Psoas muscle (tissue), 8 donors: Measurements from ENCODE around the gene MRPL1. TPM values are rescaled to one million over a fixed set of nuclear protein-coding genes. Genes with fewer than 3 reads are reported as not detected.
A peak's percentile ranks its signal among the peaks of the same experiment; 100 is the strongest.

Experiments
- ATAC-seq, 4 donors: fragments of 200-7000 bp; cut with Tn5 transposase; one replicate each; pipeline ENCODE4 v1.9.1; 2020; ENCODE audit warnings: moderate library complexity in 3 of 4, mild to moderate bottlenecking in 2 of 4
- DNase-seq, 2 donors: peaks; one replicate each; pipeline ENCODE4 v3.0.0-alpha.2; 2020
- H3K27ac ChIP-seq: fragments of 200-600 bp; one replicate; pipeline ENCODE4 v1.8.0; 2022
- H3K27me3 ChIP-seq, 3 donors: fragments of 200-600 bp in 1 of 3; one replicate each; pipeline versions ENCODE4 v1.6.1 to v1.8.0; 2013 to 2022; ENCODE audit warnings: low read length in 2 of 3, mild to moderate bottlenecking in 2 of 3, moderate library complexity in 1 of 3; ENCODE audit not compliant: insufficient read depth in 3 of 3
- H3K36me3 ChIP-seq, 2 donors: fragments of 200-600 bp in 1 of 2; one replicate each; pipeline versions ENCODE4 v1.6.1 to v1.8.0; 2013 to 2022; ENCODE audit warnings: low read depth in 1 of 2, mild to moderate bottlenecking in 1 of 2, moderate library complexity in 1 of 2; ENCODE audit not compliant: insufficient read depth in 1 of 2
- H3K4me1 ChIP-seq: fragments of 200-600 bp; one replicate; pipeline ENCODE4 v1.8.0; 2022
- H3K4me3 ChIP-seq: fragments of 200-600 bp; one replicate; pipeline ENCODE4 v1.8.0; 2022; ENCODE audit warnings: mild to moderate bottlenecking
- H3K9me3 ChIP-seq: fragments of 200-600 bp; one replicate; pipeline ENCODE4 v1.8.0; 2022
- CTCF ChIP-seq: fragments of 200-600 bp; IDR thresholded peaks from one replicate; pipeline ENCODE4 v1.8.0; 2022; ENCODE audit warnings: antibody characterized with exemption
- WGBS, 3 donors: extraction: QIAGEN DNeasy Blood & Tissue Kit; methylation state at CpG; one replicate each; pipeline versions ENCODE4 v1.1.6 to v1.1.7; 2013; 5-methylcytosine and 5-hydroxymethylcytosine counted together
- intact Hi-C, 2 donors: fragments of 100-400 bp; cut with DNase I; formaldehyde crosslinking; loops; one replicate each; pipeline versions ENCODE4 v1.11.0 to v1.14.2; 2022
- polyA plus RNA-seq, 3 donors: library from polyadenylated mRNA; stranded (reverse); fragments of 200-250 nt; gene quantifications; one replicate each; pipeline ENCODE4 v1.2.3, GENCODE V29; 2013
- total RNA-seq, 4 donors: library from RNA; stranded (reverse); fragmentation: NEBNext Ultra II Directional in 2 of 4; extraction: Animal tissue kit (Norgen Biotek cat#: 25700) in 2 of 4; gene quantifications; one replicate each; pipeline versions ENCODE4 v1.2.1 to v1.2.4, GENCODE V29; 2021 to 2023
- donor health status: healthy with polysubstance abuse.
- donor health status: DM: no; HTN: no; CAD: no; lungs with moderate emphysema.
- donor health status: Bipolar disorder and iron deficiency.
- donor health status: healthy.
- donor health status: DM: yes; HTN: yes; CAD: no.
- donor health status: DM: no; HTN: no; CAD: no.
- donor health status: DM: no; HTN: no; CAD: no.
- donor health status: DM: yes; HTN: yes; CAD: no.

Gene MRPL1
- total and polyA plus RNA-seq, 7 donors: 28.1 to 64.6 (median 38.3) TPM

DNA sequence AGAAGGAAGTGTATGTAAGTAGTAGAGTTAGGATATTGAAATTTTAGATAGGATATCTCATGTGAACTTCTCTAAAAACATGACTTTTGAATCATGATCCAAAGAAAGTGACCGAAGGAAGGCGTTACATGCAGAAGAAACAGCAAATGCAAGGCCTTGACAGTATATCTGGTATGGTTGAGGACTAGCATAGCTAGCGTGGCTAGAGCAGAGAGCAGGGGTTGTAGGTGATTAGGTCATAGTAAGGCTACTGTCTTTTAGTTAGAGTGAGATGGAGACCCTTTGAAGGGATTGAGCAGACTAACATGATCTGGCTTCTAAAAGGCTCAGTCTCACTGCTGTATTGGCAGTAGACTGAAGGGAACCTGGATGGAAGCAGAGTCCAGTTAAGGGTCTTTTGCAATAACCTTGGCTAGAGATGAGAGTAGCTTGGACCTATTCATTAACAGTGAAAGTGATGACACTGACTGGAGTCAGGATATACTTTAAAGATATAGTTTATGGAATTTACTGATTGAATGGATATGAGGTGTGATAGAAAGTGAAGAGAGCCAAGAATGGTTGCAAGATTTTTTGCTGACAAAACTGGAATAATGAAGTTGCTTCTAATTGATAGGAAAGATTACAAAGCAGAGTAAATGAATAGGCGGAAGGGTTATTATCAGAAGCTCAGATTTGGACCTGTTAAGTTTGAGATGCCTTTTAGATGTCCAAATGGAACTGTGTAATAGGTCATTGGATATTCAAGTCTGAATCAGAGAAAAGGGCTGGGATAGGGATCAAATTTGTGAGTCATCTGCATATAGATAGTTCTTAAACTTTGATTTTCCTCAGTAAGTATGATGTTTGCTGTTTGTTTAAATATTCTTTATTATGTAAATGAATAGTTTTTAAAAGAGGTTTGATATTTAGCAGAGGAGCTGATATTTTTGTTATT, 59.8 kb downstream of the MRPL1 start:
- no peak for TF ChIP-seq CTCF
- no peaks in the 10 kb centered on the region for H3K9me3 ChIP-seq
- DNase-seq (no peak), ATAC-seq (peak in 3 of 4 donors; percentile 45 to 66 (median 48))
- H3K27ac ChIP-seq: peak overlapping the region; percentile 56
- H3K4me1 ChIP-seq: no peaks in the 10 kb centered on the region
- H3K36me3 ChIP-seq: no peaks in the 10 kb centered on the region
- intact Hi-C loops: no loop called here
- H3K27me3 ChIP-seq: no peaks in the 10 kb centered on the region
- WGBS, 3 donors: 98 to 99% (median 98%) methylated on average over 4 of the region's 4 CpGs
- no peak overlapping the region for H3K4me3 ChIP-seq

- Histone ChIP-seq H3K9me3 (no peaks in the 10 kb centered on the region), H3K4me3 (no peak overlapping the region), H3K27ac (no peak overlapping the region), H3K36me3 (no peaks in the 10 kb centered on the region), H3K27me3 (no peaks in the 10 kb centered on the region), H3K4me1 (no peaks in the 10 kb centered on the region)
- intact Hi-C loops: no loop called here
- WGBS, 3 donors: 80 to 88% (median 84%) methylated on average over 1 of the region's 1 CpG
- no peak for ATAC-seq
- no peak for TF ChIP-seq CTCF
- DNase-seq: no peak
Measured at GRCh38 chr4:77927991-77928925, 65.6 kb downstream of the MRPL1 start.

- intact Hi-C loops: no loop called here
- DNase-seq (no peak), ATAC-seq (no peak)
- Histone ChIP-seq H3K27me3 (no peaks in the 10 kb centered on the region), H3K9me3 (no peaks in the 10 kb centered on the region), H3K4me1 (no peaks in the 10 kb centered on the region), H3K4me3 (no peak overlapping the region), H3K36me3 (peaks cover 0 to 3% of the 10 kb centered on the region in 2 donors), H3K27ac (no peak overlapping the region)
- WGBS, 3 donors: 89 to 96% (median 91%) methylated on average over 7 of the region's 7 CpGs
- TF ChIP-seq CTCF: no peak
Measured at GRCh38 chr4:77930154-77930639, 67.6 kb downstream of the MRPL1 start.

- peaks cover 0 to 10% of the 10 kb centered on the region in 2 donors for H3K36me3 ChIP-seq
- no peak for TF ChIP-seq CTCF
- H3K9me3 ChIP-seq: no peaks in the 10 kb centered on the region
- no peaks in the 10 kb centered on the region for H3K4me1 ChIP-seq
- intact Hi-C loops: no loop called here
- no peak overlapping the region for H3K4me3 ChIP-seq
- WGBS, 3 donors: 86 to 96% (median 93%) methylated on average over 4 of the region's 4 CpGs
- no peak overlapping the region for H3K27ac ChIP-seq
- H3K27me3 ChIP-seq: no peaks in the 10 kb centered on the region
- no peak for DNase-seq
- ATAC-seq: no peak
Measured at GRCh38 chr4:77930876-77931275, 68.2 kb downstream of the MRPL1 start.
